Skeletal muscle tissue (tissue), 4 donors: ENCODE results near the gene OR51A2. TPM values are rescaled to one million over a fixed set of nuclear protein-coding genes. Genes with fewer than 3 reads are reported as not detected.

Source experiments
- H3K27ac ChIP-seq: one replicate; pipeline ENCODE4 v1.7.0; 2013; ENCODE audit warnings: mild to moderate bottlenecking, low read depth, low read length, inconsistent platforms
- H3K27me3 ChIP-seq, 3 donors: one replicate each; pipeline ENCODE4 v1.7.0; 2013; ENCODE audit warnings: low read length in 3 of 3; ENCODE audit not compliant: control insufficient read depth in 3 of 3, insufficient read depth in 3 of 3
- H3K36me3 ChIP-seq, 3 donors: one replicate each; pipeline ENCODE4 v1.7.0; 2013; ENCODE audit warnings: low read length in 3 of 3; ENCODE audit not compliant: control insufficient read depth in 3 of 3, insufficient read depth in 3 of 3
- H3K4me1 ChIP-seq, 3 donors: one replicate each; pipeline ENCODE4 v1.7.0; 2013; ENCODE audit warnings: low read length in 3 of 3, mild to moderate bottlenecking in 3 of 3; ENCODE audit not compliant: control insufficient read depth in 3 of 3, insufficient read depth in 3 of 3
- H3K4me3 ChIP-seq, 3 donors: one replicate each; pipeline ENCODE4 v1.7.0; 2013; ENCODE audit warnings: low read length in 3 of 3
- H3K9ac ChIP-seq, 3 donors: one replicate each; pipeline ENCODE4 v1.7.0; 2013; ENCODE audit warnings: low read length in 3 of 3, mild to moderate bottlenecking in 3 of 3, moderate library complexity in 2 of 3, low read depth in 1 of 3
- H3K9me3 ChIP-seq, 3 donors: one replicate each; pipeline ENCODE4 v1.7.0; 2013; ENCODE audit warnings: low read length in 3 of 3; ENCODE audit not compliant: control insufficient read depth in 3 of 3
- total RNA-seq: library from RNA; depleted of rRNA; stranded (reverse); fragments of >200 nt; gene quantifications from one replicate; pipeline ENCODE4 v1.2.3, GENCODE V29; 2014
- donor health status: Osteomylitis.

The OR51A2 gene
- total RNA-seq, 1 donor from 2014 or later = not detected

- Histone ChIP-seq H3K36me3 (no peaks in the 10 kb centered on the region), H3K9ac (no peak overlapping the region), H3K4me1 (no peaks in the 10 kb centered on the region), H3K27ac (no peak overlapping the region), H3K27me3 (no peaks in the 10 kb centered on the region), H3K4me3 (no peak overlapping the region), H3K9me3 (no peaks in the 10 kb centered on the region)
Observed at GRCh38 chr11:4957396-4957795, 1.9 kb upstream of the OR51A2 start.

GRCh38 chr11:4947505-4947904 is 8.0 kb downstream of the OR51A2 start, which contains the start of gene OR51A4:
Gene OR51A4 (minus strand): TSS chr11:4947605. CDS start chr11:4947100, 505 bp downstream.
- Histone ChIP-seq H3K4me1 (no peaks in the 10 kb centered on the region), H3K9me3 (no peaks in the 10 kb centered on the region), H3K27me3 (no peaks in the 10 kb centered on the region)

GRCh38 chr11:4936745-4937144 is 18.8 kb downstream of the OR51A2 start:
- Histone ChIP-seq H3K27me3 (no peaks in the 10 kb centered on the region), H3K9ac (no peak overlapping the region), H3K4me3 (no peak overlapping the region), H3K4me1 (no peaks in the 10 kb centered on the region), H3K36me3 (no peaks in the 10 kb centered on the region), H3K9me3 (no peaks in the 10 kb centered on the region), H3K27ac (no peak overlapping the region)

More at GRCh38 chr11:4947505-4947904, 8.0 kb downstream of the OR51A2 start, which contains the start of gene OR51A4:
- no peak within 1 kb of the TSS for H3K9ac ChIP-seq
- no peak within 1 kb of the TSS for H3K27ac ChIP-seq
- H3K4me3 ChIP-seq = no peak within 1 kb of the TSS
- H3K36me3 ChIP-seq = no peaks in the 10 kb centered on the region

- Histone ChIP-seq H3K27me3 (no peaks in the 10 kb centered on the region), H3K4me1 (no peaks in the 10 kb centered on the region), H3K36me3 (no peaks in the 10 kb centered on the region), H3K27ac (no peak overlapping the region), H3K9ac (no peak overlapping the region), H3K4me3 (no peak overlapping the region), H3K9me3 (no peaks in the 10 kb centered on the region)
Observed at GRCh38 chr11:4932751-4933150, 22.8 kb downstream of the OR51A2 start.

- Histone ChIP-seq H3K4me3 (no peak overlapping the region), H3K27me3 (peaks cover 0 to 2% (median 0%) of the 10 kb centered on the region in 3 donors), H3K9ac (no peak overlapping the region), H3K9me3 (no peaks in the 10 kb centered on the region), H3K4me1 (no peaks in the 10 kb centered on the region), H3K27ac (no peak overlapping the region), H3K36me3 (no peaks in the 10 kb centered on the region)
Observed at GRCh38 chr11:4926608-4927007, 28.9 kb downstream of the OR51A2 start.

- H3K27ac ChIP-seq = no peak within 1 kb of the TSS
- no peaks in the 10 kb centered on the region for H3K9me3 ChIP-seq
- no peaks in the 10 kb centered on the region for H3K36me3 ChIP-seq
- H3K4me3 ChIP-seq = no peak within 1 kb of the TSS
- H3K9ac ChIP-seq = no peak within 1 kb of the TSS
- no peaks in the 10 kb centered on the region for H3K4me1 ChIP-seq
- peaks cover 0 to 2% (median 0%) of the 10 kb centered on the region in 3 donors for H3K27me3 ChIP-seq
Observed at GRCh38 chr11:4924239-4924638, 31.3 kb downstream of the OR51A2 start, which contains the start of gene OR51G1. Gene OR51G1 (minus strand): TSS chr11:4924339. CDS start chr11:4924339, 0 bp downstream.

GRCh38 chr11:4922304-4922703 is 33.2 kb downstream of the OR51A2 start:
- Histone ChIP-seq H3K27ac (no peak overlapping the region), H3K36me3 (no peaks in the 10 kb centered on the region), H3K4me1 (no peaks in the 10 kb centered on the region), H3K4me3 (no peak overlapping the region), H3K9ac (no peak overlapping the region), H3K27me3 (peaks cover 0 to 2% (median 0%) of the 10 kb centered on the region in 3 donors), H3K9me3 (no peaks in the 10 kb centered on the region)

- no peak overlapping the region for H3K27ac ChIP-seq
- H3K4me1 ChIP-seq = no peaks in the 10 kb centered on the region
- H3K27me3 ChIP-seq = peaks cover 0 to 2% (median 0%) of the 10 kb centered on the region in 3 donors
- H3K9me3 ChIP-seq = no peaks in the 10 kb centered on the region
- H3K9ac ChIP-seq = no peak overlapping the region
- no peak overlapping the region for H3K4me3 ChIP-seq
- H3K36me3 ChIP-seq = no peaks in the 10 kb centered on the region
Observed at GRCh38 chr11:4921796-4922195, 33.7 kb downstream of the OR51A2 start.

- H3K4me1 ChIP-seq = no peaks in the 10 kb centered on the region
- no peaks in the 10 kb centered on the region for H3K9me3 ChIP-seq
- peaks cover 0 to 2% (median 0%) of the 10 kb centered on the region in 3 donors for H3K27me3 ChIP-seq
- no peaks in the 10 kb centered on the region for H3K36me3 ChIP-seq
- H3K9ac ChIP-seq = no peak within 1 kb of the TSS
- no peak within 1 kb of the TSS for H3K27ac ChIP-seq
- no peak within 1 kb of the TSS for H3K4me3 ChIP-seq
Observed at GRCh38 chr11:4919250-4919649, 36.3 kb downstream of the OR51A2 start, which contains the start of gene OR51G2. Gene OR51G2 (minus strand): TSS chr11:4919350. CDS start chr11:4915663, 3,687 bp downstream.

- Histone ChIP-seq H3K27ac (no peak overlapping the region), H3K9ac (no peak overlapping the region), H3K27me3 (no peaks in the 10 kb centered on the region), H3K36me3 (no peaks in the 10 kb centered on the region), H3K4me3 (no peak overlapping the region), H3K9me3 (no peaks in the 10 kb centered on the region), H3K4me1 (no peaks in the 10 kb centered on the region)
Observed at GRCh38 chr11:4916581-4916980, 38.9 kb downstream of the OR51A2 start.
